GM12878 (cell line): ENCODE data around the gene NIPAL1. TPM values are rescaled to one million over a fixed set of nuclear protein-coding genes. Genes with fewer than 3 reads are reported as not detected.
"Not testable (repeated sequence)": the region's sequence is repeated elsewhere in the genome, so short reads cannot be mapped to it uniquely, and the experiment has no call there.

ENCODE experiments used
- ATAC-seq: fragments of 200-7000 bp; cut with Tn5 transposase; 3 replicates; pipeline ENCODE4 v1.9.1; 2020; ENCODE audit warnings: mild to moderate bottlenecking, moderate library complexity
- BruUV-seq: library from RNA; stranded (reverse); fragments of 400-500 nt; replicated peaks from 2 replicates; lab custom pipeline; 2021; lab: Mats Ljungman, UMichigan
- CTCF ChIA-PET: fragments of 300-600 bp; sonication (Branson Sonifier 250); formaldehyde crosslinking; extraction: SDS; loops from one replicate; lab custom pipeline; 2021; ENCODE audit warnings: inconsistent platforms; lab: Yijun Ruan, JAX
- POLR2A ChIA-PET: fragments of 350-600 bp; formaldehyde crosslinking; extraction: SDS; loops from one replicate; lab custom pipeline; 2021; ENCODE audit warnings: inconsistent platforms; lab: Charles Lee
- RAD21 ChIA-PET: fragments of 300-600 bp; sonication (Branson Sonifier 250); formaldehyde crosslinking; loops from one replicate; lab custom pipeline; 2023; ENCODE audit warnings: antibody characterized with exemption; ENCODE audit not compliant: unreplicated experiment; lab: Charles Lee
- SMC1A ChIA-PET: fragments of 300-600 bp; sonication (Branson Sonifier 250); formaldehyde crosslinking; loops from one replicate; lab custom pipeline; 2023; ENCODE audit not compliant: unreplicated experiment, uncharacterized antibody; lab: Charles Lee
- DNase-seq: peaks from one replicate; pipeline ENCODE4 v3.0.0-alpha.2; 2011; ENCODE audit warnings: low read depth, low spot score
- FAIRE-seq: peaks from 3 replicates; lab custom pipeline; 2011; peaks lifted over from hg19 to GRCh38; lab: Jason Lieb, UNC
- H2AFZ ChIP-seq: 2 replicates; pipeline ENCODE4 v1.6.0; 2011; ENCODE audit warnings: low read depth, low read length, control low read depth; ENCODE audit not compliant: control insufficient read depth
- H3K27ac ChIP-seq: 2 replicates; pipeline ENCODE4 v1.5.1; 2011; ENCODE audit warnings: control low read depth; ENCODE audit not compliant: control insufficient read depth, insufficient read depth
- H3K27me3 ChIP-seq, 2 experiments: replicated peaks in 1 of 2; 2 replicates each; pipeline versions ENCODE4 v1.6.0 to v1.6.1; 2011; ENCODE audit warnings: low read length in 1 of 2; ENCODE audit not compliant: control insufficient read depth in 2 of 2, insufficient read depth in 2 of 2
- H3K36me3 ChIP-seq, 2 experiments: 2 replicates each; pipeline ENCODE4 v1.5.1; 2011; ENCODE audit warnings: low read length in 1 of 2; ENCODE audit not compliant: control insufficient read depth in 2 of 2, insufficient read depth in 2 of 2
- H3K4me1 ChIP-seq: 2 replicates; pipeline ENCODE4 v1.6.1; 2011; ENCODE audit warnings: mild to moderate bottlenecking, low read length, moderate library complexity, mixed read lengths; ENCODE audit not compliant: control insufficient read depth, insufficient read depth
- H3K4me2 ChIP-seq: 2 replicates; pipeline ENCODE4 v1.6.0; 2011; ENCODE audit warnings: control low read depth; ENCODE audit not compliant: control insufficient read depth, insufficient read depth
- H3K4me3 ChIP-seq: fragments of 200-600 bp; sonication (generic); 2 replicates; pipeline ENCODE4 v1.5.1; 2016
- H3K79me2 ChIP-seq: 2 replicates; pipeline ENCODE4 v1.6.0; 2011; ENCODE audit warnings: low read length; ENCODE audit not compliant: control insufficient read depth, insufficient read depth
- H3K9ac ChIP-seq: 2 replicates; pipeline ENCODE4 v1.8.0; 2011; ENCODE audit warnings: low read length, control low read depth, mixed read lengths; ENCODE audit not compliant: control insufficient read depth, insufficient read depth
- H3K9me3 ChIP-seq: replicated peaks from 3 replicates; pipeline ENCODE4 v1.5.1; 2011; ENCODE audit warnings: mild to moderate bottlenecking, low read length; ENCODE audit not compliant: control insufficient read depth, insufficient read depth
- H4K20me1 ChIP-seq: 2 replicates; pipeline ENCODE4 v1.6.0; 2011; ENCODE audit not compliant: control insufficient read depth, insufficient read depth
- HDAC6 ChIP-seq: fragments of 200-600 bp; sonication (generic); IDR thresholded peaks from one replicate; pipeline ENCODE4 v1.8.0; 2017; ENCODE audit warnings: antibody characterized with exemption; ENCODE audit not compliant: unreplicated experiment
- WGBS: methylation state at CpG from one replicate; pipeline ENCODE4 v1.1.6; 2016; ENCODE audit warnings: low lambda C conversion rate; ENCODE audit not compliant: insufficient replicate concordance, insufficient coverage; ENCODE audit errors: missing lambda C conversion rate; 5-methylcytosine and 5-hydroxymethylcytosine counted together
- in situ Hi-C: fragments of 300-500 bp; cut with MboI; formaldehyde crosslinking; loops from 9 replicates; pipeline ENCODE4 v1.14.3; 2018; ENCODE audit warnings: mixed read lengths
- intact Hi-C: fragments of 100-400 bp; cut with micrococcal nuclease; formaldehyde crosslinking; loops from one replicate; pipeline ENCODE4 v1.14.2; 2022; ENCODE audit not compliant: unreplicated experiment
- polyA plus RNA-seq, 11 experiments: library from polyadenylated mRNA; depleted of rRNA in 4 of 11; unstranded in 6 of 11; stranded (reverse) in 5 of 11; fragments of >200 nt; fragmentation: Nextera tagmentation in 4 of 11; fragmentation: Illumina TruSeq in 1 of 11; extraction: Ambion mirVana in 4 of 11; extraction: Trizol in 1 of 11; gene quantifications; 1 replicate in 1 of 11; 2 replicates in 10 of 11; pipeline versions ENCODE4 v1.2.1 to v1.2.3, GENCODE V29; 2011 to 2016; ENCODE audit warnings: inconsistent platforms in 2 of 11, missing spikeins in 2 of 11, low read depth in 1 of 11
- total RNA-seq, 4 experiments: library from RNA; depleted of rRNA in 3 of 4; stranded (reverse); fragments of >200 nt in 3 of 4; fragmentation: Illumina TruSeq in 1 of 4; extraction: Trizol in 1 of 4; gene quantifications; 2 replicates each; pipeline versions ENCODE4 v1.2.1 to v1.2.3, GENCODE V29; 2013 to 2021
- TF ChIP-seq, protein P1 (sequence below): fragments of 450-650 bp; IDR thresholded peaks from 2 replicates; pipeline ENCODE4 v1.6.1; 2017; ENCODE audit warnings: mild to moderate bottlenecking
- TF ChIP-seq, protein P2 (sequence below): fragments of 150-350 bp; IDR thresholded peaks from 2 replicates; pipeline ENCODE4 v1.6.1; 2016; ENCODE audit warnings: low read depth, low read length

NIPAL1 gene
- total and polyA plus RNA-seq, 10 of the 15 experiments (the other 5 are each of a cell fraction or from before 2014, with no cell fraction given): 0.46 to 9.7 (median 5.9) TPM

DNA sequence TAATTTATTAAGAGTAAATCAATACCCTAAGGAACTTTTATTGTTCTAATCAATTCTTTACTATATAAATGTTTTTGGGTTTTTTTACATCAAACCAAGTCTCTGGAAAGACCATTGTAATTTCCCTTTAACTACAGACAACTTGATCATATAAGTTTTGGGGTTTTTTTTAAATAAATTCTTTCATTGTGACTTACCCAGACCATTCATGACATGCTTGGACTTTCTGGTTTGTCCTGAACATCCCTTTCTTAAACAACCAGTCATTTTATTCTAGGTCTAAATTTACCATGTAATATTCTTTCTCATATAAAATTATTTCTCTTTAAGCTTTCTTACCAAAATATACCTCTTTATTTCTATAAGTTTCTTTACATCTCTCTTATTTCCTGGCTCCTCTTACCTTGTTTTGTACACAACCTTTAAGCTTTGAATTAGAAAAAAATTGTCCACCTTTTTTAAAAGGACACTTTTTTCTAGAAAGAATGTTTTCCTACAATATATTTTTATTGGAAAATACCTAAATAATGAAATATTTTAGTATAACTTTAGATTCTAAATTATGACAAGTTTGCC, 8.5 kb upstream of the NIPAL1 start:
- RAD21 ChIA-PET: interaction anchor here (0.6 to 1.6 kb wide), 3 partner anchors 26 to 77 kb away, joined by 3 to 4 read pairs (median 3); no protein-coding TSS in a partner anchor
- CTCF ChIA-PET: interaction anchor here (1.1 to 1.7 kb wide), 2 partner anchors 26 to 35 kb away, joined by 3 to 4 read pairs; no protein-coding TSS in a partner anchor
- no peaks in the 10 kb centered on the region for H3K4me1 ChIP-seq
- no peak overlapping the region for H3K4me2 ChIP-seq
- no peak overlapping the region for H3K27ac ChIP-seq
- SMC1A ChIA-PET: interaction anchor here (1.4 to 1.9 kb wide), 2 partner anchors 26 to 79 kb away, joined by 5 to 6 read pairs; no protein-coding TSS in a partner anchor
- H3K4me3 ChIP-seq: no peak overlapping the region
- FAIRE-seq: no peak
- intact Hi-C loops: no loop called here
- POLR2A ChIA-PET: no interaction called here
- BruUV-seq: no TSS peak
- TF ChIP-seq, protein P1, sequence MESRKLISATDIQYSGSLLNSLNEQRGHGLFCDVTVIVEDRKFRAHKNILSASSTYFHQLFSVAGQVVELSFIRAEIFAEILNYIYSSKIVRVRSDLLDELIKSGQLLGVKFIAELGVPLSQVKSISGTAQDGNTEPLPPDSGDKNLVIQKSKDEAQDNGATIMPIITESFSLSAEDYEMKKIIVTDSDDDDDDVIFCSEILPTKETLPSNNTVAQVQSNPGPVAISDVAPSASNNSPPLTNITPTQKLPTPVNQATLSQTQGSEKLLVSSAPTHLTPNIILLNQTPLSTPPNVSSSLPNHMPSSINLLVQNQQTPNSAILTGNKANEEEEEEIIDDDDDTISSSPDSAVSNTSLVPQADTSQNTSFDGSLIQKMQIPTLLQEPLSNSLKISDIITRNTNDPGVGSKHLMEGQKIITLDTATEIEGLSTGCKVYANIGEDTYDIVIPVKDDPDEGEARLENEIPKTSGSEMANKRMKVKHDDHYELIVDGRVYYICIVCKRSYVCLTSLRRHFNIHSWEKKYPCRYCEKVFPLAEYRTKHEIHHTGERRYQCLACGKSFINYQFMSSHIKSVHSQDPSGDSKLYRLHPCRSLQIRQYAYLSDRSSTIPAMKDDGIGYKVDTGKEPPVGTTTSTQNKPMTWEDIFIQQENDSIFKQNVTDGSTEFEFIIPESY: no peak
- TF ChIP-seq, protein P2, sequence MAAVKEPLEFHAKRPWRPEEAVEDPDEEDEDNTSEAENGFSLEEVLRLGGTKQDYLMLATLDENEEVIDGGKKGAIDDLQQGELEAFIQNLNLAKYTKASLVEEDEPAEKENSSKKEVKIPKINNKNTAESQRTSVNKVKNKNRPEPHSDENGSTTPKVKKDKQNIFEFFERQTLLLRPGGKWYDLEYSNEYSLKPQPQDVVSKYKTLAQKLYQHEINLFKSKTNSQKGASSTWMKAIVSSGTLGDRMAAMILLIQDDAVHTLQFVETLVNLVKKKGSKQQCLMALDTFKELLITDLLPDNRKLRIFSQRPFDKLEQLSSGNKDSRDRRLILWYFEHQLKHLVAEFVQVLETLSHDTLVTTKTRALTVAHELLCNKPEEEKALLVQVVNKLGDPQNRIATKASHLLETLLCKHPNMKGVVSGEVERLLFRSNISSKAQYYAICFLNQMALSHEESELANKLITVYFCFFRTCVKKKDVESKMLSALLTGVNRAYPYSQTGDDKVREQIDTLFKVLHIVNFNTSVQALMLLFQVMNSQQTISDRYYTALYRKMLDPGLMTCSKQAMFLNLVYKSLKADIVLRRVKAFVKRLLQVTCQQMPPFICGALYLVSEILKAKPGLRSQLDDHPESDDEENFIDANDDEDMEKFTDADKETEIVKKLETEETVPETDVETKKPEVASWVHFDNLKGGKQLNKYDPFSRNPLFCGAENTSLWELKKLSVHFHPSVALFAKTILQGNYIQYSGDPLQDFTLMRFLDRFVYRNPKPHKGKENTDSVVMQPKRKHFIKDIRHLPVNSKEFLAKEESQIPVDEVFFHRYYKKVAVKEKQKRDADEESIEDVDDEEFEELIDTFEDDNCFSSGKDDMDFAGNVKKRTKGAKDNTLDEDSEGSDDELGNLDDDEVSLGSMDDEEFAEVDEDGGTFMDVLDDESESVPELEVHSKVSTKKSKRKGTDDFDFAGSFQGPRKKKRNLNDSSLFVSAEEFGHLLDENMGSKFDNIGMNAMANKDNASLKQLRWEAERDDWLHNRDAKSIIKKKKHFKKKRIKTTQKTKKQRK: 0 out of 2 replicates have a peak, but pooled peaks have one; percentile 46
- TF ChIP-seq HDAC6: no peak
- H2AFZ ChIP-seq: no peak overlapping the region
- no peaks in the 10 kb centered on the region for H3K36me3 ChIP-seq
- H3K79me2 ChIP-seq: no peaks in the 10 kb centered on the region
- no peaks in the 10 kb centered on the region for H3K27me3 ChIP-seq
- no peak for DNase-seq
- H3K9ac ChIP-seq: no peak overlapping the region
- no peak for ATAC-seq
- in situ Hi-C loops: loop anchor here (5.0 kb wide), 1 partner anchor 74 kb away; no protein-coding TSS in a partner anchor
- H4K20me1 ChIP-seq: no peaks in the 10 kb centered on the region
- peaks cover 3% of the 10 kb centered on the region for H3K9me3 ChIP-seq

DNA sequence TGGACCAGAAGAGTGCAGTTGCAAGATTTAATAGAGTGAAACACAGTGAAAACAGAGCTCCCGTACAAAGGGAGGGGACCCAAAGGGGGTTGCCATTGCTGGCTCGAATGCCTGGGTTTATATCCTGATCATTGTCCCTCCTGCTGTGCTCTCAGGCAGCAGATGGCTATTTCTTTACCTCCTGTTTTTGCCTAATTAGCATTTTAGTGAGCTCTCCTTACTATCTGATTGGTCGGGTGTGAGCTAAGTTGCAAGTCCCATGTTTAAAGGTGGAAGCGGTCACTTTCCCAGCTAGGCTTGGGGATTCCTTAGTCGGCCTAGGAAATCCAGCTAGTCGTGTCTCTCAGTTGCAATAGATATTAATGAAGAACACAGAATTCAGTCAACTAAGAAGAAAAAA, 5.7 kb upstream of the NIPAL1 start:
- H3K27me3 ChIP-seq, DNase-seq, RAD21 ChIA-PET, FAIRE-seq, H3K36me3 ChIP-seq, POLR2A ChIA-PET, H3K9me3 ChIP-seq, H3K4me2 ChIP-seq, BruUV-seq, ATAC-seq, H3K79me2 ChIP-seq, H3K4me1 ChIP-seq, H3K9ac ChIP-seq, H3K4me3 ChIP-seq, H2AFZ ChIP-seq, intact Hi-C loops, in situ Hi-C loops, H4K20me1 ChIP-seq, H3K27ac ChIP-seq: not testable (repeated sequence)
- SMC1A ChIA-PET: interaction anchor here (0.7 to 1.9 kb wide), 6 partner anchors 15 to 73 kb away, joined by 3 to 5 read pairs (median 3); no protein-coding TSS in a partner anchor
- CTCF ChIA-PET: interaction anchor here (1.1 to 1.9 kb wide), 6 partner anchors 23 to 99 kb away, joined by 3 to 6 read pairs (median 4); no protein-coding TSS in a partner anchor
- 56% methylated on average over 6 of the region's 6 CpGs for WGBS
